NCI-H1417 treated with DMSO at 0.1 percent for 48 hours (cell line): ENCODE measurements around the gene RPP25.
"Not testable (repeated sequence)": the region's sequence is repeated elsewhere in the genome, so short reads cannot be mapped to it uniquely, and the experiment has no call there.

Experiments used
- DNase-seq: peaks from one replicate; lab custom pipeline; 2025; lab: John Stamatoyannopoulos, UW

The RPP25 gene

GRCh38 chr15:74962671-74963070 is 6.1 kb upstream of the RPP25 start:
- no peak for DNase-seq

GRCh38 chr15:74962219-74962618 is 5.6 kb upstream of the RPP25 start:
- DNase-seq = no peak

DNA sequence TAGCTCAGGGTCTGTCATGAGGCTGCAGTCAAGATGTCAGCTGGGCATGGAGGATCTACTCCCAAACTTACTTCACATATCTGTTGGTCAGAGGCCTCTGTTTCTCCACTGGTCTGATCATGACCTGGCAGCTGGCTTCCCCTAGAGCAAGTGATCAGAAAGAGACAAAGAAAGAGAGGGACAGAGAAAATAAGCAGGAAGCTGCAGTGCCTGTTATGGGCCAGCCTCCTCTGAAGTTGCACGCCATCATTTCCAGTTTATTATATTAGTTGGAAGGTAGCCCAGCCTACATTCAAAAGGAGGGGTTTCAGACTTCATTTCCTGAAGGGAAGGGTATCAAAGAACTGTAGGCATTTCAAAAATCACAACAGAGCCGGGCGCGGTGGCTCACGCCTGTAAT is 5.0 kb upstream of the RPP25 start:
- no peak for DNase-seq

- DNase-seq = no peak
These were observed 4.5 kb upstream of the RPP25 start for GRCh38 chr15:74960995-74961588.

GRCh38 chr15:74960286-74960685 is 3.7 kb upstream of the RPP25 start:
- no peak for DNase-seq

GRCh38 chr15:74959586-74959939 is 3.0 kb upstream of the RPP25 start:
- DNase-seq = no peak

DNA sequence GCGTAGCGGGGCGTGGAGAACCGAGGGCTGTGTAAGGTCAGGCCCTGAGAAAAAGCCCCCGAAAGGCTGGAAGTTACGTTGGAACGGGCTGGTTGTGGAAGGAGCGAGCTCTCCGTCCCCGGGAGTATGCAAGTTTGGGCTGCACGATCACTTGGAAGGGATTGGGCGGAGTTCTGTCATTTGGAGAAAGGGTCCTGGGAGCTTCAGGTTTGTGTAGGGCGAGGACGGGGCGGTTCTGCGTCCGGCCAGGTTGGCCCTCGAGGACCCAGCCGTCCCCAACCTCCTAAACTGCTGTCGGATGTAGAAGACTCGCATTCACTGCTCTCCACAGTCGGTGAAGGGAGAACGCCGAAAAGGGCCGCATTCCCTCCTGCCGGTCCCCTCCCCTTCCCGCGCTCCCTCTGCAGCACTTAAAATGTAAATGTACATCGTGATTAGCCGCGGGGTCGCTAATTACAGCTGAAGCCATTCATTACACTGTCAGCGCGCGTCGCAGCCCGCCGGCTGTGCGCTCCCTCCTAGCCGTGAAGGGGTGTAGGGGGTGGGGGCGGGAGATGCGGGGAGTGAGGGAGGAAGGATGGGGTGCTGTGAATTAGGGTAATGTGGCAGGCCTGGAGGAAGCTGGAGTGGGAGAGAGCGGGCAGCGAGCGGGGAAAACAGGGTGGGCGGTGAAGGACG is 2.5 kb upstream of the RPP25 start:
- DNase-seq = no peak

DNA sequence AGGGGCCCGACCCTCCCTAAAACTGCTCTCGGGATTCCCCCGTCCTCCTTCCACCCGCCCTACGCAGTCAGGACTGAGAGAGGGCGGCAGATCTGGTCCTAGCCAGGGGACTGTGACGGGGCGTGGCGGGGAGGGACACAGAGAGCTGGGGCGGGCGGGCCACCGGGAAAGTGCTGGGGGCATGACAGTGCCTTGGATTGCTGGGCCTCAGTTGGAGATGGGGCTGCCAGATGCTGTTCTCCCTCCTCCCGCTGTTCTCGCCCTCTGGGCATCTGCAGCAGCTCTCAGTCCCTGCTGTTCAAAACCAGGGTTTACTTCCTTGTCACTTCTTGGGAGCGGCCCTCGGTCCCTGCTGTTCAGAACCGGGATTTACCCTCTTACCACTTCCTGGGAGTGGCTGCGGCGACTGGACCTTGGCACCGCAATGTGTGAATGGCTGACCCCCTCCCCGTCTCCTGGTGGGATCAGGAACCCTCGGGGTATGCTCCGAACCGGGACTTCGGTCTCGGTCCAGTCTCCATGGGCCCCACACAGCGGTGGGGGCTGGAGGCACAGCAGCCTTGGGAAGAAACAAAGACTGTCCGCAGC is 1.8 kb upstream of the RPP25 start:
- no peak for DNase-seq

- DNase-seq = no peak
These were observed 984 bp upstream of the RPP25 start for GRCh38 chr15:74957476-74958035.

DNA sequence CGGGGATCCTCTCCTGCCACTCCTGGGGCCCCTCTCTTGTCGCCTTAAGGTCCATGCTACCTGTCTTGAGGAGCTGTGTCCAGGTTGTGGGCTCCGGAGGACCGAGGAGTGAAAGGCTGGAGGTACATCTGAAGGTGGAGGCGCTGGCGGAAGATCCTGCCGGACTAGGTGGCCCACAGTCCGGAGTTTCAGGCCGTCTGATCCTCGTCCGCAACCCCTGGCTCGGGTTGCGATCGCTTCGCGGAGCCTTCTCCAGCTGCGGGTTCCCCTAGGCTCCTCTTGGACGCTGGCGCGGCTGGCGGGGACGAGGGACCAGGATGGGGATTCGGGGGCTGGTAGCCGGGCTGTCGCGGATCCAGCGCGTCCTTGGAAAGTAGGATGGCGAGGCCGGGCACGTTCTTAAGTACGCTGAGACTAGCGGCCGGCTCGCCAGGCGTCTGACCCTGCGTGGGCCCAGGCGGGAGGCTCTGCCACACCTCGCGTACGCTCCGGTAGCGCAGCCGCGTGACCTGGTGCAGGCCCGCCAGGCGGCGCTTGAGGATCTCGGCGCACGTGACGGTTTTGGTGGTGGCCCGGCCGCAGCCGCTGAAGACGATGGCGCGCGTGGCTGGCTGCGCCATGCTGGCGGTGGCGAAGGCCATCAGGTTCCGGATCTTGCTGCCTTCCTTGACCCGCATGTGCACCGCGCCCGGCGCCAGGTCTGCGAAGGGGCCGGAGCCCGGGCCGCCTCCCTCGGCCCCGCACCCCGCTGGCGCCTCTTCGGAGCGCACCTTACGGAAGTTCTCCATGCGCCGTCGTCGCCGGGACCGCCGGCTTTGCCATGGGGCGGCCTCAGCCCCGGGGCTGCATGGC is 550 bp downstream of the RPP25 start:
- DNase-seq = peak; percentile 16

- no peak for DNase-seq
These were observed 1.6 kb downstream of the RPP25 start for GRCh38 chr15:74955017-74955416.

DNA sequence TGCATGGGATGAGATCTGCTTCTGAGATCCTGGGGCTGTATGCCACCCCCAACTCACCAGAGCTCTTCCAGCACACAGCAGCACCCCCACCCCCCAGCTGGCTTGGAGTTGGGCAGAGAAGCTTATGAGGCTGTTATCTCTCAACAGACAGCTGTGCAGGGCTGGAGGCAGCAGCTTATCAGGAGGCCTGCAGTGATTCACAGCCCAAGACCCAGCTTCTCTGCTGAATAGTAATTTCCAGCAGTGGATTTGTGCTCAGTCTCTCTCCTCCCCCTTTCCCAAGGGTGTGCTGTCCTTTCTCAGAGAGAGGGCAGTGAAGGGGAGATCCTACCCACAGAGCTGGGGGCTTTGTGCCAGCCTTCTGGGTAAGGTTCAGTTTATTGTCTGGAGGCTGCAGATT is 2.1 kb downstream of the RPP25 start:
- DNase-seq = no peak

GRCh38 chr15:74951006-74951405 is 5.6 kb downstream of the RPP25 start:
- no peak for DNase-seq

DNA sequence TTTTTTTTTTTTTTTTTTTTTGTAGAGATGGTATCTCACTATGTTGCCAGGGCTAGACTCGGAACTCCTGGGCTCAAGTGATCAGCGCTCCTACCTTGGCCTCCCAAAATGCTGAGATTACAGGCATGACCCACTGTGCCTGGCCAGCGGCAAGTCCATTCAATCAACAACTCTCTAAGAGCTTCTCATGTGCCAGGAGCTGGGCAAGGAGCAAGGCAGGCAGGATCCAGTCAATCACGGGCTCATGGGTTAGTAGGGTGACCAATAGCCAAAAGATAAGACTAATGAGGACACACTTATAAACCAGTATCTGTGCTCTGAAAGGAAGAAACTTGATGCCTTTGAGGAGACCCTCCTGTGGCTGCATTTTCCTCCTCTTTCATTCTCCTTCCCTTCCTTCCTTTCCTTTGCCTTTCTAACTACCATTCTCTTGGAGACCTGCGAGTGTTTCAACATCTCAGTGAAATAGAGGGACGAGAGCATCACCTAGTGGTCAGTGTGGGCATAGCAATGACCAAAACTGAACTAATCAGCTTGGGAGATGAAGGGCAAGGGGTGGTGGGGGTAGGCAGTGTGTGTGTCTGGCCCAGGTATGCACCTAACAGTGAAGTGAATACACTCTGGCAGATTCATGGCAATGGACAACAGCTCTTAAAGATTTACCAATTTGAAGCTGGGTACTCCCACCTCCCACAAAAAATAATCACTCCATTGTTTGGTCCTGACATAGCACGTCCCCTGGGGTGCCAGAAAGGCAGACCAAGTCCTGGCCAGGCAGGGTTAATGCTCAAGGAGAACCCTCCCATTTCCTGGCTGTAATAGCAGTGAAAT is 6.3 kb downstream of the RPP25 start:
- DNase-seq = peak; percentile 46

DNA sequence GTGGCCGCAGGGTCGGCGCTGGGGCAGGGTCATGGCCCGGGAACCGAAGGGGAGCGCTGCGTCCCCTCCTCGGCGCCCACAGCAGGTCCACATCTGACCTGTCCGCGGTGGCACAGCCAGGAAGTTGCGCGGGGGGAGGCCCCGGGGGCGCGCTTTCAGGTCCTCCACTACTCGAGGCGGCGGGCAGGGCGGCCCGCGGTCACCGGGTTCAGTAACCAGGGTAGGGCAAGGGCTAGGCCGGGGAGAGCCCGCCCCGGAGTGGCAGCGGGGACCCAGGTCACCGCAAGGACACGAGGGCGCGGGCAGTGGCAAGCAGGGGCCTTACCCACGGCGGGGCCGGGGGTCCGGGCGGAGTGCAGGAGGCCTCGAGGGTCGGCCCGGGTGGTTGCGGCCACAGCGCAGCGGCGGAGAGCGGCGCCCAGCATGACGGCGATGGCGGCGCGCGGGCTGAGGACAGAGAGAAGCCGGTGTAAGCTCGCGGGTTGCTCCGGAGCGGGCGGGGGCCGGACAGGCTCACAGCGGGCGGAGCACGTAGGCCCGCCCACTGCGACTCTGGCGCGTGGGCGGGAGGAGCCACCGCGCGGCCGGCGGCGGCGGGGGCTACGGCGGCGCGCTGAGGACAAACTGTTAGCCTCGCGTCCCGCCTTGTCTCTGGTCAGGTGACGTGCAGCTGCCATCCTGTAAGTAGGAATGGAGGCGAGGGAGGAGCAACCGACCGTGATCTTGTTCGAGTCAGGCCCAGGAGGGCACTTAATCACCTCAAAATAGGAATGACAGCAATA is 18.8 kb downstream of the RPP25 start, which contains the start of gene COX5A:
Gene COX5A, minus strand, starts transcription at position 484 of the 782 bp plus-strand sequence. Its CDS starts 59 bp downstream, at position 425.
- DNase-seq = peak; percentile 90

DNA sequence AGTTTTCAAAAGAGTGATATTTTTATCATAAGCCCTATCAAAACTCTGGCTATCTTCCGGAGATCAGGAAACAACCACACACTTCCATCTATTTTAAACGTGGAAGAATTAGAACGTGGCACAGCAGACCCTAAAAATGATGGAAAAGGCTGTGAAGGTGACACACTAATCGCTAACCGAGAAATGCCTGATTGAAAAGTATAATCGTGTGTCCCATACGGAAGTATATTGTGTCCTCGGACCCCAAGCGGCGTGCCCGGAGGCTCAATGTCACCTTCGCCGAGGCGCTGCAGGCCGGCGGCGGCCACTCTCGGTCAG is 19.3 kb downstream of the RPP25 start:
- DNase-seq = no peak

DNA sequence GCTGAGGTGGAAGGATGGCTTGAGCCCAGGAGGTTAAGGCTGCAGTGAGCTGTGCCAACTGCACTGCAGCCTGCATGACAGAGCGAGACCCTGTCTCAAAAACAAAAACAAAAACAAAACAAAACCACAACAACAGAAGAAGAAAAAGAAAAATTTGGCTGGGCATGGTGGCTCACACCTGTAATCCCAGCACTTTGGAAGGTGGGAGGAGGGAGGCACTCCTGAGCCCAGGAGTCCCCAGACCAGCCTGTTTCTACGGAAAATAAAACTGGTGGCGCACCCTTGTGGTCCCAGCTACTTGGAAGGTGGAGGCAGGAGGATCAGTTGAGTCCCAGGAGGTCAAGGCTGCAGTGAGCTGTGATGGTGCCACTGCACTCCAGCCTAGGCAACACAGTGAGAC is 21.4 kb downstream of the RPP25 start:
- not testable (repeated sequence) for DNase-seq

GRCh38 chr15:74933573-74933972 is 23.0 kb downstream of the RPP25 start:
- no peak for DNase-seq

DNA sequence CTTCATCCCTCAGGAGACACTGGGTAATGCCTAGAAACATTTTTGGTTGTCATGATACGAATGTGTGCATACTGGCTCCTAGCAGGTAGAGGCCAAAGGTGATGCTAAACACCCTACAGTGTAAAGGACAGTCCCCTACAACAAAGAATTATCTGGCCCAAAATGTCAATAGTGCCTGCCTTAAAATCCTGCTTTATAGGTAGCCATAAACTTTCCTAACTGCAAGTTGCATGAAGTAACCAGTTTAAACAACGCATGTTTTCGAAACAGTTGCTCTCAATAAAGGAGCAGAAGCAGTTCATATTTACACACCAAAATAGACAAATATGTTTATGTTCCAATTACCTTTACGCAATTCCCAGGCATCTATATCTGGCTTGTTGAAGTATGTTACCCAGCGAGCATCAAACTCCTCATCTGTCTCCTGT is 27.8 kb downstream of the RPP25 start:
- no peak for DNase-seq

DNA sequence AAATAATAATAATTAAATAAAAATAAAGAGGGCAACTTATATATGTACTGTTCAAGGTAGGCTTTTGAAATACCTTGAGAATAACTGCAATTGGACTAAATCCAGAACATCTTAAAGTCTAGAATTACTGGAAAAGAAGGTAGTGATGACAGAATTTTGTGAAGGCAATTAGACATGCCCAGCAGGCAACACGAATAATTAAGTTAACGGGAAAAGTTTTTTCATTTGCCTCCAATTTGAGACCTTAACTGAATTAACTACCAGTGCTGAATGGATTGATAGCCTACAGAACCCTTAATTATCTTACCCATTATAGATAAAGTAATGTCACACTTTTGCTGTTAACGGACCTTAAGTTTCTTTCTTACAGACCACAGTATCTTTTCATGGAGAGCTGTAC is 32.0 kb downstream of the RPP25 start:
- DNase-seq = no peak

DNA sequence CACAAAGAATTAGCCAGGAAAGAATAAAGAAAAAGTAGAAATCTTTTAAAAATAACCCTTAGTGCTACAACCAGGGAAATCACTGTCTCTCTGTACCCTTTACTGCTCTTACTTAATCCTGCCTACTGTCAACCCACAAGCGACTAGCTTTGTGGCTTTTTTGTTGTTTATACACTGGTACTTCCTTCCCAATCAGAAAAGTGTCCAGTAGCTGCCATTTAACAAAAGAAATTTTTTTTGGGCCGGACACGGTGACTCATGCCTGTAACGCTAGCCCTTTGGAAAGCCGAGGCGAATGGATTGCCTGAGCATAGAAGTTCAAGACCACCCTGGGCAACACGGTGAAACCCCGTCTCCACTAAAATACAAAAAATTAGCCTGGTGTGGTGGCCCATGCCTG is 36.1 kb downstream of the RPP25 start:
- no peak for DNase-seq
